ENCODE data around the gene BUD23. TPM values are rescaled to one million over a fixed set of nuclear protein-coding genes. Genes with fewer than 3 reads are reported as not detected.

The BUD23 gene
- total RNA-seq, 1 donor from 2014 or later, result 42.6 TPM

DNA sequence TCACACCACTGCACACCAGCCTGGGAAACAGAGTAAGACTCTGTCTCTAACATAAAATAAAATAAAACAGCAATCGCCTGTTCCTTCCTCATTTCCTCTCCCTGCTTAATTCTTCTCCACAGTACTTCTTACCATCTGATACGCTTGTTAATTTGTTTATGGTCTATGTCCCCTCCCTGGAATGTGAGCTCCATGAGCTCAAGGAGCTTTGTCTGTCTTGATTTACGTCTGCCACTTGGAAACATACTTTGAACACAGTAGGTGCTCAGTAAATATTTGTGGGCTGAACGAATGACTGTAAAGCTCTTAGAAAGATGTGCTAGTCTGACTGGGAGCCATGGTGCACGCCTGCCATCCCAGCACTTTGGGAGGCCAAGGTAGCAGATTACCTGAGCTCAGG, 45.2 kb downstream of the BUD23 start:
- Mint-ChIP-seq H3K4me3 (ENCODE audit: unreplicated experiment) (no peak overlapping the region), H3K27me3 (ENCODE audit: low read depth) (peaks cover 2% of the 10 kb centered on the region), H3K27ac (ENCODE audit: unreplicated experiment) (no peak overlapping the region), H3K4me1 (ENCODE audit: low read depth) (no peaks in the 10 kb centered on the region), H3K9me3 (ENCODE audit: low read depth) (no peaks in the 10 kb centered on the region), H3K36me3 (ENCODE audit: low read depth) (no peaks in the 10 kb centered on the region)
- TF ChIP-seq CTCF (IDR thresholded peaks at IDR 0.05), result no peak
- no peak for DNase-seq (ENCODE audit: low spot score)

DNA sequence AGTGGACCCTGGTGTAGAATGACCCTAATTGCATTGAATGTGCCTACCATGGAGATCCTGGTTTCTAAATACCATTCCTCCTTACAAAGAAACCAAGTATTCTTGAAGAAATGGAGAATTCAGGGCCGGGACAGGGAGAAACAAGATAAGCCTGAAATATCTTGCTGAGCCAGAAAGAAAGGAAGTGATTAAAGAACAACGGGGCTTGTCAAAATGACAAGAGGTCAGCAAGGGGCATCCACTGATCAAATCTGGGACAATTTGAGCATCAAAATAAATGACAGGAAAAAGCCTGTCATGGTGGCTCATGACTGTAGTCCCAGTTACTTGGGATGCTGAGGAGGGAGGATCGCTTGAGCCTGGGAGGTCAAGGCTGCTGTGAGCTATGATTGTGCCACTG, 47.1 kb downstream of the BUD23 start:
- TF ChIP-seq CTCF (IDR thresholded peaks at IDR 0.05), result no peak
- no peaks in the 10 kb centered on the region for H3K36me3 Mint-ChIP-seq (ENCODE audit: low read depth)
- H3K27ac Mint-ChIP-seq (ENCODE audit: unreplicated experiment), result no peak overlapping the region
- H3K9me3 Mint-ChIP-seq (ENCODE audit: low read depth), result no peaks in the 10 kb centered on the region
- H3K4me1 Mint-ChIP-seq (ENCODE audit: low read depth), result peaks cover 8% of the 10 kb centered on the region
- no peak overlapping the region for H3K4me3 Mint-ChIP-seq (ENCODE audit: unreplicated experiment)
- H3K27me3 Mint-ChIP-seq (ENCODE audit: low read depth), result peaks cover 2% of the 10 kb centered on the region
- DNase-seq (ENCODE audit: low spot score), result no peak

DNA sequence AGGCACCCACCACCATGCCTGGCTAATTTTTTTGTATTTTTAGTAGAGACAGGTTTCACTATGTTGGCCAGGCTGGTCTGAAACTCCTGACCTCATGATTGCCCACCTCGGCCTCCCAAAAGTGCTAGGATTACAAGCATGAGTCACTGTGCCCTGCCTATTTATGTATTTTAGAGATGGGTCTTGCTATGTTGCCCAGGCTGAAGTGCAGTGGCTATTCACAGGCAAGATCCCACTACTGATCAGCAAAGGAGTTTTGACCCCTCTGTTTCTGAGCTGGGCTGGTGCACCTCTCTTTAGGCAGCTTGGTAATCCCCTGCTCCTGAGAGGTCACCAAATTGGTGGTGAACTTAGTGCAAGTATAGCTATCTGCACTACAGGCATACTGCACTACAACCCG, 49.0 kb downstream of the BUD23 start:
- no peak for DNase-seq (ENCODE audit: low spot score)
- no peak for TF ChIP-seq CTCF (IDR thresholded peaks at IDR 0.05)
- no peaks in the 10 kb centered on the region for H3K9me3 Mint-ChIP-seq (ENCODE audit: low read depth)
- H3K36me3 Mint-ChIP-seq (ENCODE audit: low read depth), result peaks cover 2% of the 10 kb centered on the region
- H3K27ac Mint-ChIP-seq (ENCODE audit: unreplicated experiment), result no peak overlapping the region
- H3K4me1 Mint-ChIP-seq (ENCODE audit: low read depth), result peaks cover 8% of the 10 kb centered on the region
- H3K4me3 Mint-ChIP-seq (ENCODE audit: unreplicated experiment), result no peak overlapping the region
- peaks cover 2% of the 10 kb centered on the region for H3K27me3 Mint-ChIP-seq (ENCODE audit: low read depth)

DNA sequence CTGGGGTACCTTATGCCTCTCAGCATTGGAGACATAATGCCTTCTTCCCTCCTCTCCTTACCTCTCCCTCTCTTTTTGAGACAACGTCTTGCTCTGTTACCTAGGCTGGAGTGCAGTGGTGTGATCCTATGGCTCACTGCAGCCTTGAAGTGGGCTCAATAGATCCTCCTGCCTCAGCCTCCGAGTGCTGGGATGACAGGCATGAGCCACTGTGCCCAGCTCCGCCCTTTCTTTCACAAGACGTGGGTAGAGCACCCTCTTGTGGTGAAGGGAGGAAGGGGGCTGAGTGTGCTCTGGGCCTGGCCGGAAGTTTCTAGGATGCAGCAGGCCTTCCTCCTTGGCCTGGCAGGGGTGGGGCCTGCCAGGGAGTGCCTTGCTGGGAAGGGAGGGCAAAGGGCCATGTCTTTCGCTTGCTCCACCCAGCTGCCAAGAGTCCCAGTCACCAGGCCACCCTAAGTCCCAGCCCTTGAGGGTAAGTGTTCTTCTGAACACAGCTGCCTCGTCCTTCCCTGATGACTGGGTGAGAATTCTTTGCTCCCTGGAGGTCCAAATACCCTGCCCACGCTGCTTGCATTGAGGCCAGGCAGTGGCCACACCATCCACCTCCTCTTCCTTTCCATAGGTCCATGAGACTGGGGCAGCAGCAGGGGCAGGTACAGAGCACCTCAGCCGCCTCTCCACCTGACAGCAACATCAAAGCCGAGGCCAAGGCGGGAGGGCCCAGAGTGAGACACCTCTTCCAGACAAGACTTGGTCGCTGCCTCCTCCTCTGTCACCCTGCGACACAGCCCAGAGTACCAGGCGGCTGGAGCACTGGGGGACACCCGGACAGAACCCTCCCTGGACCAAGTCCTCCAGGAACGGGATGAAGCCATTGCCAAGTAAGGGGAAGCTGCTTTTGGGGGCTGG, 51.5 kb downstream of the BUD23 start:
- Mint-ChIP-seq H3K4me1 (ENCODE audit: low read depth) (peaks cover 21% of the 10 kb centered on the region), H3K36me3 (ENCODE audit: low read depth) (peaks cover 2% of the 10 kb centered on the region), H3K9me3 (ENCODE audit: low read depth) (no peaks in the 10 kb centered on the region), H3K27me3 (ENCODE audit: low read depth) (no peaks in the 10 kb centered on the region), H3K4me3 (ENCODE audit: unreplicated experiment) (peak overlapping the region; percentile 25), H3K27ac (ENCODE audit: unreplicated experiment) (peak overlapping the region; percentile 6)
- TF ChIP-seq CTCF (IDR thresholded peaks at IDR 0.05), result peak; percentile 91
- no peak for DNase-seq (ENCODE audit: low spot score)

- H3K27ac Mint-ChIP-seq (ENCODE audit: unreplicated experiment), result no peak overlapping the region
- H3K9me3 Mint-ChIP-seq (ENCODE audit: low read depth), result no peaks in the 10 kb centered on the region
- DNase-seq (ENCODE audit: low spot score), result no peak
- H3K27me3 Mint-ChIP-seq (ENCODE audit: low read depth), result no peaks in the 10 kb centered on the region
- H3K4me3 Mint-ChIP-seq (ENCODE audit: unreplicated experiment), result no peak overlapping the region
- TF ChIP-seq CTCF (IDR thresholded peaks at IDR 0.05), result no peak
- H3K4me1 Mint-ChIP-seq (ENCODE audit: low read depth), result peaks cover 21% of the 10 kb centered on the region
- H3K36me3 Mint-ChIP-seq (ENCODE audit: low read depth), result peaks cover 2% of the 10 kb centered on the region
Measured at GRCh38 chr7:73735528-73735905, 52.1 kb downstream of the BUD23 start.
